Measurements from ENCODE around the gene IRX6. TPM values are rescaled to one million over a fixed set of nuclear protein-coding genes. Genes with fewer than 3 reads are reported as not detected.

The IRX6 gene
- total RNA-seq, 1 donor from 2014 or later: 3.5 TPM

DNA sequence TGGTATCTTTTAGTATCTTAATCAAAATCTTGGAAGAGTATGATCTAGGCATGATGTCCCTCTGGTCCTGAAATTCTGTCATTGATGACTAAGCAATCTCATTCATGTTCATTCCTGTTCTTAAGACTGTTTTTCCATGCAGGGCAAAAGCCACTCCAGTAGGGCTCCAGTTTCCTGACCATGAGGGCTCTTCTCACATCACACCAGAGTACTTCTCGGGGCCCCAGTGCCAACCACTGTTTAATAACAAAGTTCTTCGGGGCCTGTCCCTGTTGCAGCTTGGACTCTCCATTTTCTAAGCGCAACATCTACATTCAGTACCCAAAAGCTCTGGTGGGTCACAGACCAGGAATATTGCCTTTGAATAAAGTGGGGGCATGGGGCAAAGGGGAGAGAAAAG, 52.0 kb downstream of the IRX6 start:
- Histone ChIP-seq H3K4me1 (no peaks in the 10 kb centered on the region), H3K27me3 (ENCODE audit: low read depth) (peaks cover 1% of the 10 kb centered on the region), H3K27ac (no peak overlapping the region), H3K36me3 (no peaks in the 10 kb centered on the region), H3K4me3 (no peak overlapping the region), H3K9me3 (no peaks in the 10 kb centered on the region)
- ATAC-seq (no peak), DNase-seq (no peak)
- intact Hi-C loops (cut with DNase I): no loop called here
- TF ChIP-seq, protein P1, sequence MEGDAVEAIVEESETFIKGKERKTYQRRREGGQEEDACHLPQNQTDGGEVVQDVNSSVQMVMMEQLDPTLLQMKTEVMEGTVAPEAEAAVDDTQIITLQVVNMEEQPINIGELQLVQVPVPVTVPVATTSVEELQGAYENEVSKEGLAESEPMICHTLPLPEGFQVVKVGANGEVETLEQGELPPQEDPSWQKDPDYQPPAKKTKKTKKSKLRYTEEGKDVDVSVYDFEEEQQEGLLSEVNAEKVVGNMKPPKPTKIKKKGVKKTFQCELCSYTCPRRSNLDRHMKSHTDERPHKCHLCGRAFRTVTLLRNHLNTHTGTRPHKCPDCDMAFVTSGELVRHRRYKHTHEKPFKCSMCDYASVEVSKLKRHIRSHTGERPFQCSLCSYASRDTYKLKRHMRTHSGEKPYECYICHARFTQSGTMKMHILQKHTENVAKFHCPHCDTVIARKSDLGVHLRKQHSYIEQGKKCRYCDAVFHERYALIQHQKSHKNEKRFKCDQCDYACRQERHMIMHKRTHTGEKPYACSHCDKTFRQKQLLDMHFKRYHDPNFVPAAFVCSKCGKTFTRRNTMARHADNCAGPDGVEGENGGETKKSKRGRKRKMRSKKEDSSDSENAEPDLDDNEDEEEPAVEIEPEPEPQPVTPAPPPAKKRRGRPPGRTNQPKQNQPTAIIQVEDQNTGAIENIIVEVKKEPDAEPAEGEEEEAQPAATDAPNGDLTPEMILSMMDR (IDR thresholded peaks at IDR 0.05): no peak

DNA sequence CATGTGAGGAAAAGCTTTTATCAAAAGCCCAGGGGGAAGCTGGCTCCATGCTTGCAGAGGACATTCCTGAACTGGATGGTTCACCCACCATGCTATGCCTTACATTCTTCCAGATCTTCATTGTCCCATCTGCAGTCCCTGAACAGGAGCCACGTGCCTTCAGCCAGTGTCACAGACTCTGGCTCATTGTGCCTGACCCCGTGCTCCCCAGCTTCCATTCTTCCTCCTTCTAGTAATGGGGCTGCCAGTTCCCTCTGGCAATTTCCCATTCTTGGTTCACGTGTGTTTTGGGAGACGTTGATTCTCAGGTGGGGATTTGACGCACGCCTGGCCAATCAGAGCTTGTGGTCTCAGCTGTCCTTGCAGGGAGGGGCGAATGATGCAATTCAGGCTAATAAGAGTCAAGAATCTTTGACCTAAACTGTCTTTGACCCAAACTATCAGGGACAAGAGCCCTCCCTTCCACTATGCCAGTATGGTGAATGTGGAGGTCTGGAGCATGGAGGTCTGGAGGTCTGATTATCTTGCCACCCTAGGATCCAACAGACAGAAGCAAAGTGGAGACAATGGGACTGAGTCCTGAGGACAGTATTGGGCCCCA, 52.7 kb downstream of the IRX6 start:
- Histone ChIP-seq H3K9me3 (no peaks in the 10 kb centered on the region), H3K36me3 (no peaks in the 10 kb centered on the region), H3K27me3 (ENCODE audit: low read depth) (no peaks in the 10 kb centered on the region), H3K4me3 (no peak overlapping the region), H3K27ac (no peak overlapping the region), H3K4me1 (no peaks in the 10 kb centered on the region)
- TF ChIP-seq, protein P1 (IDR thresholded peaks at IDR 0.05): no peak
- ATAC-seq (no peak), DNase-seq (no peak)
- intact Hi-C loops (cut with DNase I): no loop called here

GRCh38 chr16:55377840-55378239, 53.8 kb downstream of the IRX6 start:
- no peaks in the 10 kb centered on the region for H3K27me3 ChIP-seq (ENCODE audit: low read depth)
- TF ChIP-seq, protein P1 (IDR thresholded peaks at IDR 0.05): no peak
- no peaks in the 10 kb centered on the region for H3K4me1 ChIP-seq
- intact Hi-C loops (cut with DNase I): no loop called here
- no peaks in the 10 kb centered on the region for H3K9me3 ChIP-seq
- H3K4me3 ChIP-seq: no peak overlapping the region
- no peak for ATAC-seq
- H3K27ac ChIP-seq: no peak overlapping the region
- H3K36me3 ChIP-seq: no peaks in the 10 kb centered on the region
- DNase-seq: no peak

DNA sequence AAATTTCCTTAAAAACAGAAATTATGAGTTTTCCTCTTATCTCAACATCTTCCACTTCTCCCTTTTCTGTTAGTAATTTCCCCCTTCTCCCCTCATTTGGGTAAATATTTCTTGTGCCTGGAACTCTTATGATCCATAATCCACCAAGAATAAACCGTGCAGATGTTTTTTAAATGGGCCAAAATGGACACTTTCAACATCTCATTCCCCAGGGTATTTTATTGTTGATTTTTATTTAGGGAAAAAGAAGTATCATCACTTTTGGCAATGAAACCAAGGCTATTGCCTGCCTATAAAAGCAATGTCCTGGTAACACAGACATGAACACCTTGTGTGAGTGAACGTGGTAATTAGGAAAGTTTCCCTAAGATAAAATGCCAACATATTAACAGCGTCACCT, 54.6 kb downstream of the IRX6 start:
- no peak overlapping the region for H3K4me3 ChIP-seq
- no peak for ATAC-seq
- DNase-seq: no peak
- no peaks in the 10 kb centered on the region for H3K9me3 ChIP-seq
- no peaks in the 10 kb centered on the region for H3K27me3 ChIP-seq (ENCODE audit: low read depth)
- TF ChIP-seq, protein P1 (IDR thresholded peaks at IDR 0.05): no peak
- no peaks in the 10 kb centered on the region for H3K4me1 ChIP-seq
- no peaks in the 10 kb centered on the region for H3K36me3 ChIP-seq
- H3K27ac ChIP-seq: no peak overlapping the region
- intact Hi-C loops (cut with DNase I): no loop called here

DNA sequence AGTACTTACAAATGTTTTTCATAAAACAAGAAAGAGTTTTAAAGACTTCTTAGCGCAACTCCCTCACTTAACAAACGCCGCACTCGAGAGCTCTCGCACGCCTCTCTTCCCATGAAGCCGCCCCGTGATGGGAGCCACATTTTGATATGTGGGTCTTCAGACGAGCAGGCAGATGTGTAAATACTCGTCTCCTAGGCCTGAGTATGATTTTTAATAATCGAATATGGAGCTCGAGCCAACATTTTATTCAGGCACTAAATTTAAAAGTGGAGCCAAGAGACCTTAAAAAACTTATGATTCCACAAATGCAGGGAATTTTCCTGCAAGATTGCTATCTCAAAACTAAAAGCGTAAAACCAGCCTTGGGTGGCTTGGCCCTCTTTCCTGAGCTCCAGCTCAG, 55.4 kb downstream of the IRX6 start:
- Histone ChIP-seq H3K4me1 (no peaks in the 10 kb centered on the region), H3K36me3 (no peaks in the 10 kb centered on the region), H3K9me3 (no peaks in the 10 kb centered on the region), H3K27ac (no peak overlapping the region), H3K4me3 (no peak overlapping the region), H3K27me3 (ENCODE audit: low read depth) (no peaks in the 10 kb centered on the region)
- ATAC-seq: no peak
- TF ChIP-seq, protein P1 (IDR thresholded peaks at IDR 0.05): no peak
- intact Hi-C loops (cut with DNase I): no loop called here
- no peak for DNase-seq

Data from lower lobe of right lung (tissue), 2 donors.